Stimulated activated CD4-positive, alpha-beta T cell treated with anti-CD3 and anti-CD28 coated beads, TNF-alpha, amount 100 ng/mL, for 48 hours (primary cell): ENCODE data around the gene CRAMP1.
A peak's percentile ranks its signal among the peaks of the same experiment; 100 is the strongest.

Source experiments
- DNase-seq, 3 donors: peaks; one replicate each; pipeline ENCODE4 v3.0.0-alpha.2; 2020; ENCODE audit warnings: low read depth in 3 of 3

CRAMP1 gene

DNA sequence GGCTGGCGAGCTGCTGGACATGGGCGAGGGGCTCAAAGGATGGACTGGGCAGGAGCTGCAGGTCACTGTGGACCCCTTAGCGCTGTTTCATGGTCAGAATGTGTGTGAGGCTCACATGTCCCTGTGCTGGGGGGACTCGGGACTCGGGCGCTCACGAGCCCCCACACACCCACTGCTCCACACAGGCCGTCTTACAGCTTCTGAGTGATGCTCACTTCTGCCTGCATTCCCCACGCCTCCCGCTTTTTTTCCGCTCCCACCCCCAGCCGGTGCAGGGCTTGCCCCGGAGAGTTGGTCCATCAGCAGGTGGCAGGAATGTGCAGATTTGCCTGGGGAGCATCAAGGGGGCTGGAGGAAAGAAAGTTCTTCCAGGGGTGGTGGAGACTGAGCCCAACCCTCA, 45.7 kb downstream of the CRAMP1 start:
- DNase-seq = no peak

DNA sequence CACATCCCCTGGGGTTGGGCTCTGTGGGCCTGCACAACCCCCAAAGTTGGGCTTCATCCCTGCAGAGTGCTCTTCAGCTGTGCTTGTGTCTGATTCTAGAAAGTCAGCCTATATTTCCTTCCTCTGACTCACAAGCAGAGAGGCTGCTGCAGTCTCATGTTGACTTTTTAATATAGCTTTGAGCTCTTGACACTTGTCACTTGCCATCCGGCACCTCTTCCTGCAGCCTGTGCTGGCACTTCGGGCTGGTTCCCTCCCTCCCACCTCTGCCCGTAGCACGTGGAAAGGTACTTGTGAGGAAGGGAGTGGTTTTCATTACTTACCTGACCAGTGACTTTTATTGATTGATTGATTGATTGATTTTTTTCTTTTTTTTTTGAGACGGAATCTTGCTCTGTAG, 46.9 kb downstream of the CRAMP1 start:
- no peak for DNase-seq

DNA sequence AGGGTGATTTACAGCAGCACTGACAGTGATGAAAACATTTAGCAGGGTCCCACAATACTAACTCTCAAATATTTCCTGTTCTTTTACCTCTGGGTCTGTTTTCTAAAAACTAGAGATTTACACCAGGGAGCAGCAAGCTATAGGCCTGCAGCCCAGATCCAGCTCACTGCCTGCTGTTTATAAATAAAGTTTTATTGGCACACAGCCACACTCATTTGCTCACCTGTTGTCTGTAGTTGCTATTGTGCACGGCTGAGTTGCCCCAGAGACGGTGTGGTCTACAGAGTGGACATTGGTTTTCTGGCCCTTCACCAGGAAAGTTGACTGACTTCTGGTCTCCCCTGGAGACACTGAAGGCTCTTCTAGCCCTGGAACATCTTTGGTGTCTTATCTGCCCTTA, 49.7 kb downstream of the CRAMP1 start:
- no peak for DNase-seq

DNA sequence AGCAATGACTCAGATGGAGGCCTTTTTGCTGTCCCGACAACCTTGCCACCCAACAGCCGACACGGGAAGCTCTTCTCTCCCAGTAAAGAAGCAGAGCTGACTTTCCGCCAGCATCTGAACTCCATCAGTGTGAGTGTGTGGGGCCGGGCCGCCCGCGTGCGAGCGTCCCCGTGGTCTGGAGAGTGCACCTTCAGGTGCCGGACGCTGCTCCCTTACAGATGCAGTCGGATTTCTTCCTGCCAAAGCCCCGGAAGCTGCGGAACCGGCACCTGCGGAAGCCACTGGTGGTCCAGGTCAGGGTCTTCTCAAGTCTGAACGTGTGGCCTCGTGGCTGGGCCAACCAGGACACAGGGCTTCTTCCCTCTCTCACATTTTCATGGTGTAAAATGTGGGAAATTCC, 50.4 kb downstream of the CRAMP1 start:
- no peak for DNase-seq

DNA sequence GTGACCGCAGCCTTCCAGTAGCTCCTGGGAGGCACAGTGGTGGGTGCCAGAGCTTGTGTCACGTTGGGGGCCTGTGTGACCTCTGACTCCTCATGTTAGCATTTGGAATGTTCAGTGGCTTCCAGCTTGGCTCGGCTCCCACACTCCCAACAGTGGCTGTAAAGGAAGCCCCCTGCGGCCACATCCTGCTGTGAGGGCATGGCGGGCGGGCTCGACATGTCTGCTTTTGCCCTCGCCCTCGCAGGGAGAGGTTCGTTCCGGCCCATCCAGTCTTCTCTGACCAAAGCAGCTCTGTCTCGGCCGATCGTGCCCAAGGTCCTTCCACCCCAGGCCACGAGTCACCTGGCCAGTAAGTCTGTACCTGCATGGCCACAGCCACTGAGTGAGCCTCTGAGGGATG, 53.7 kb downstream of the CRAMP1 start:
- DNase-seq = no peak

DNA sequence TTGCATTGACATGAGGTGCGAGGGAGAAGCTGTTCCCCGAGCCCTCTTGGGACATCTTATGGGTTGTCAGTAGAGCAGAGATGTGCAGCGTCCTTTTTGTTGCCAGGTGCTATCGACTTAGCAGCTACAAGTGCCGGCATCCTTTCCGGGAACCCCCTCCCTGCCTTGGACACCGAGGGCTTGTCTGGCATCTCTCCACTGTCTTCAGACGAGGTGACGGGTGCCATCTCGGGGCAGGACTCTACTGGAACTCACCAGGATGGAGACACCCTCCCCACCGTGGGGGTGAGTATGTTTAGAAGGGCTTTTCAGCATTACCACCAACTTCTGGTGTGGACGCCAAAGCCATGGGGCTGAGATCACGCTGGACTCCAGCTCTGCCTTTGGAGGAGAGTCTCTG, 54.2 kb downstream of the CRAMP1 start:
- DNase-seq = no peak

DNA sequence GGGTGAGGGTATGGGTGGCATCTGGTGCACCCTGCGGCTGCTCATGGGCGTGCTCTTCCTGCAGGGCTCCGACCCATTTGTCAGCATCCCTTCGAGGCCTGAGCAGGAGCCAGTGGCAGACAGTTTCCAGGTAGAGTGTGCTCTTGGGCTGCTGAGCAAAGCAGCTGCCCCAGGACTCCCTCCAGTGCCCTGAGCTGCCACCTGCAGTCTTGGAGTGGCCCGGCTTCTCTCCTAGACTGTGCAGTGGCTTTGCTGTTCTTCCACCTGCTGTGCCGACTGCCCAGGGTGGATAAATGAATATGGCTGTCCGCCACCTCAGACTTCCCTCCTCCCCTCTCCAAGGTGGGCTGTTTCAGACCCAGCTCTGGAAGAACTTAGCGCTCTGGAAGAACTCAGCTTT, 55.1 kb downstream of the CRAMP1 start:
- DNase-seq = no peak

DNA sequence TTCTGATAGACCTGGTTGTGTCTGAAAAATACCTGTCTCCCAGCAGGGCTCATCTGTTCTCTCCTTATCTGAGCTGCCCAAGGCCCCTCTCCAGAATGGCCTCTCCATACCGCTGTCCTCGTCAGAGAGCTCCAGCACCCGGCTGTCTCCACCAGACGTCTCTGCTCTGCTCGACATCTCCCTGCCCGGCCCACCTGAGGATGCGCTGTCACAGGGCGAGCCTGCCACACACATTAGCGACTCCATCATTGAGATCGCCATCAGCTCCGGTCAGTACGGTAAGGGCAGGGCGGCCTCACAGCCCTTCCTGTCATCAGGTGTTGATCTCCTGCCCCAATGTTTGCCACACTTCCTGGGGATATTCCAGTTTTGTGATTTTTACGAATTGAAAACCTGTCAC, 55.8 kb downstream of the CRAMP1 start:
- DNase-seq = no peak

DNA sequence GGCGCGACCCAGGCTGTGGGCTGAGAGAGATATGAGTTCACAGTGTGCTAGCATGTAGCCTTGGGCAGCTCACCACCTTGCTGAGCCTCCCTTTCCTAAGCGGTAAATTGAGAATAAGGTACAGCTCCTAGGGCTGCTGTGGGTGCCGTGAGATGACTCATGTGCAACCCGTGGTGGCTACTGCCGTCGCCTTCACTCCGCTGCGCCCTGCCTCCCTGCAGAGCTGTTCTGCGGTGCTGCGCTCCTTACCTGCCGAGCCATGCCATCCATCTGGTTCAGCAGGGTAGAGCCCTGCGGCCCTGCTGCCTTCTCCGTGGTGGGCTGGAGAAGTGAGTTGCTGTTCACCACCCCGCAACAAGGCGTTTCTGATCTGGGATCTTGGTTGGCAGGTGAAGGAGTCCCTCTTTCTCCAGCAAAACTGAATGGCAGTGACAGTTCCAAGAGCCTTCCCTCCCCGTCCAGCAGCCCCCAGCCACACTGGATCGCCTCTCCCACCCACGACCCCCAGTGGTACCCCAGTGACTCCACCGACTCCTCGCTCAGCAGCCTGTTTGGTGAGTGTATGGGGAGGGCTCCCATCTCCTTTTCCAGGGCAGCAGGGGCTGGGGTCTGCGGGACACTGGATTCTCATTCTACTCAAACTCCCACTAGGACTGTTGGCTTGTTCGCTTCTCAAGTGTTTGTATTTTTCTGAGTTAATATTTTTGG, 56.6 kb downstream of the CRAMP1 start:
- DNase-seq = no peak

DNA sequence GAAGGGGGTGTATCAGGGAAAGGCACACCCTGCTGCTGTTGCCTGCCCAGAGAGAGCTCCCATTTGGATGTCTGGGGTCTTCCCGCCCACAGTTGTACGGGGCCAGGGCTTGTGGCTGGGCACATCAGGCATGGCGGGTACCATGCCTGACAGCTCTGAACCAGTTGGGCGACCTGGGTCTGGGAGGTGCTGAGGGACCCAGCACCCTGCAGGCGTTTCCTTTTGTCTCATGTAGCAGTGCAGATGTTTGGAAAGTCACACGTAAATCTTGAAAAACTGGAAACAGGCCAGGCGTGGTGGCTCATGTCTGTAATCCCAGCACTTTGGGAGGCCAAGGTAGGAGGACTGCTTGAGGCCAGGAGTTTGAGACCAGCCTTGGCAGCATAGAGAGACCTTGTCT, 57.5 kb downstream of the CRAMP1 start:
- DNase-seq = no peak

DNA sequence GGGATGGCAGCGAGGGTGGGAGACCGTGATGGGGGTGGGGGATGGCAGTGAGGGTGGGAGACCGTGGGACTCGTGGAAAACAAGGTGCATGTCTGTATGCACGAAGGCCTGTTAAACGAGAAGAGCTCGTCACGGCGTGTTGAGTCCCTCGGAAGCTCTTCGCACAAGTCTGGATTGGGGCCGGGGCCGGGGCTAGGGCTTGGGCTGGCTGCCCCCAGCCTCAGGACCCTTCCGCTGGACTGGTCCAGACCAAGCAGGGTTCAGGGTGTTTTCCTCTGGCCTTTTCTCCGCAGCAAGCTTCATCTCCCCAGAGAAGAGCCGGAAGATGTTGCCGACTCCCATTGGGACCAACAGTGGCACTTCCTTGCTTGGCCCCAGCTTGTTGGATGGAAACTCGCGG, 58.2 kb downstream of the CRAMP1 start:
- no peak for DNase-seq

DNA sequence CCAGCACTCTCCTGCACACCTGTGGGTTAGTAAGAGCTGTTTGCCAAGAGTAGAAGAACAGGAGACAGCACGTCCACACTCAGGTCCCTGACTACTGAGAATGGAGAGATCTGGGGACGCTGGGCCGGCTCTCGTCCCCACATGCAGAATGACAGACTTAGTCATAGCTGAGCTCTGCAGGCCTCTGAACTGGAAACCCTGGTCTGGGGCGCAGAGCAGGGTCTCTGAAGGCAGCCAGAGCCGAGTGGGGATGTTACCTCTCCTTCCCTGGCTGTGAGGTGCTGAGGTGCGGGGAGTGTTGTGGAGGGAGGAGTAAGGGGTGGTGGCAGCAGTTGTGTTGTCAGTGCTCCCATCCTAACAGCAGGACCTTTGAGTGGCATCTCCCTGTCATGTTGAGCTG, 58.7 kb downstream of the CRAMP1 start:
- DNase-seq = no peak

DNA sequence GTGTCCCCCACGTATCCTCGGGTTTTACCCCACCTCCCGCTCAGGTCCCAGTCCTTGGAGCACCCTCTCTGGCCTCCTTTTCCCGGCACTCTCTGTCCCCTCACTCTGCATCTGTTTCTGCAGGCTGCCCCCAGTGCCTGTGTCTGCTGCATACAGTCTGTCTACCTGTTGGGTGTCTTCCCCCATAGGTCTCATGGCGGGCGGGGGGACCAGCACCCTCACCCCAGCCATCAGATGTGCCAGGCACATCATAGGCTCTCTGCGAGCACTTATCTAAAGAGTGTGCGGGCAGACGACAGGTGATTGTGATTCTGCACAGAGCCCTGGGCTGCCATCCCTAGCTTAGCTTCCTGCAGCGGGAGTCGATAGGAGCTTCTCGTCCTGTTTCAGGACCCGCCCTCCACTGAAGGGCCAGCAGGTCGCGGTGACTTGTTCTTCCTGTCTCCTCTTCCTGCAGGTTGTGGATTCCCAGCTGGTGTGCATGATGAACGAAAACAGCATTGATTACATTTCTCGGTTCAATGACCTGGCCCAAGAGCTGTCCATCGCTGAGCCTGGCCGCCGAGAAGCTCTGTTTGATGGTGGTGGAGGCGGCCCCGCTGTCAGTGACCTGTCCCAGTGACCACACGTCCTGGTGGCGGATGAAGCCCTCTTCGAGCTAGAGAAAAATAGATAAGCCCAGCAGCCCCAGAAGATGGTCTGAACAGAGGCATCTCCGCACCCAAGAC, 61.4 kb downstream of the CRAMP1 start:
- no peak for DNase-seq

DNA sequence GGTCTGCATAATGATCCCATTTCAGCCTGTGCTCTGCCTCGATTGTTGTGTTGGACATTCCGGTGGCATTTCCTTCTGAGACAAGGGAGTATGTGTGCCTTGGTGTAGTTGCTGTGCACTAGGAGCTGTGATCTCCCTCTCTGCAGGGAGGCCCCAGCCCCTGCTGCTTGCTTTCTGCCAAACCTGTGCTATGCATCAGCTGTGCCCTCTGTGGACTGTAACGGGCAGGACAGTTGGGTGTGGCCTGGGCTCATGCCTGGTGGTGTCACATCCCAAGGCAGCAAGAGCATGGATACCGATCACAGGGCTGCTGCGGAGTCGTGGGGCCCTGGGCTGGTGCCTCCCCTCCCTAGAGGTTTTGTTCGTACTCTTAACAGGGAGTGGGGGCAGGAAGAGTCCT, 62.1 kb downstream of the CRAMP1 start:
- no peak for DNase-seq

DNA sequence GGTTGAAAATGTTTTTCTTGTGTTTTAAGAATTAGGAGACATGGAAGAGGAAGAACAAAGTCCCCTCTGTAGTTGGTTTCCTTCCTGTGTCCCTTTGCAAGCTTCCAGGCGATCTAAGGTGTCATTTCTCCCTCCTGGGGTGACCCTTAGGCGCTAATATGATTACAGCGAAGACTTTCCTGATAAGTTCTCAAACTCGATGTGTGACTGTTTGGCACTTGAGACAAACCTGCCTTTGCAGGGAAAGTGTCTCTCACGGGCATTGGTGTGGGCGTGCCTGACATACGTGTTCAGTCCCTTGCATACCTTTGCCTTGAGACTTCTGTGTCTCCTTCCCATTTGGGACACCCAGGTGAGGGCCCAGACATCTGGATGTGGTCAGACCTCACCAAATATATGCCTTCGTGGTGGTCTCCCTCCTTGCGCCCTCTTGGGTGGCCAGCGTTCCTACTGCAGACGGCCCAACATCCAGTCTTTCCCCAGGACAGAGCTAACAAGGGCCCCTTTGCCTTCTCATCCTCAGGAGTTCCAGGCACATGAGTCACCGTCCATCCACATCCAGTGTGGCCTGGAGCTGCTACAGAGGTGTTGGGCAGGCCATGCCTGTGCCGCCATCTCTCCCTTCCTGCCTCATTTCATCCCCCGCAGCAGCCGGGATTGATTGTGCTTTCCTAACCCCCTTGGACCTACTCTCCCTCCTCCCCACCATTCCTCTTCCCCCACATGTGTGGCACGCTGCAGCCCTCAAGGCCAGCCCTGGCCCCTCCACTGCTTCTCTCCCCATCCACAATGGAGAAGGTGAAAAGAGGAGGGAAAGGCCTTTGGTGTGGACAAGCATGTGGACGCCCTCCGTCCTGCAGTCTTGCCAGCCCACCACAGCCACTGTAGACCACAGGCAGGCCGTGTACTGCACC, 62.8 kb downstream of the CRAMP1 start:
- no peak for DNase-seq

DNA sequence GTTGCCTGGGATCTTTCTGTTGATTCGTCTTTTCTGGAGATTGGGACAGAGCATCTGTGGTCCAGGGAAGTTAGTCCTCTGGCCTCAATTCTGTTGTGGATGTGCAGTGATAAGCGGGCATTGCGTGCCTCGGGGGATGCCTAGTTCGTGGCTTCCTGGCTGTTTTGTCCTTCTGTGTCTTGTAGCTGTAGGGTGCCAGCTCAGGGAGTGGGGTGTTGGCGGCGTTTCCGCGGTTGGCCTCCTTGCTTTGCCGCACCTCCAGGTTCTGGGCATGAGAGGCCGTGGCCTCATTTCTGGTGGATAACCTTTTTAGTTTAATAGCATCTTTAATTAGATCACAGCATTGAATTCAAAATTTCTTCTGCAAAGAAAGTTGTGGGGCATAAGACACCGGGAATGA, 64.5 kb downstream of the CRAMP1 start:
- DNase-seq = no peak

DNA sequence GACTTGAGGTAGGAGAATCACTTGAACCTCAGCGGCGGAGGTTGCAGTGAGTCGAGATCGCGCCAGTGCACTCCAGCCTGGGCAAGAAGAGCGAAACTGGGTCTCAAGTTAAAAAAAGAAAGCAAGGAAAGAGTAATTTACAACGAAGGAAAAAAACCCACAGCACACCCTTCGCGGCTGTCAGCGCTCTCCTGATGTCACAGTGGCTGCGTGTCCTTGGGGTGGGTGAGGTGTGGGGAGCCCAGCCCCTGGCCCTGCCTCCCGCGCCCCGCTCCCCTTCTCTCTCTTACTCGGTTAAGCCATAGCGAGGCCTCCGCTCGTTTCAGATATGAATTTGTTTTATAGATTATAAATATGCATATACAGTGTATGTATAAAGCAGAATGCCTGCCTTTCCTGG, 65.2 kb downstream of the CRAMP1 start:
- DNase-seq = no peak

DNA sequence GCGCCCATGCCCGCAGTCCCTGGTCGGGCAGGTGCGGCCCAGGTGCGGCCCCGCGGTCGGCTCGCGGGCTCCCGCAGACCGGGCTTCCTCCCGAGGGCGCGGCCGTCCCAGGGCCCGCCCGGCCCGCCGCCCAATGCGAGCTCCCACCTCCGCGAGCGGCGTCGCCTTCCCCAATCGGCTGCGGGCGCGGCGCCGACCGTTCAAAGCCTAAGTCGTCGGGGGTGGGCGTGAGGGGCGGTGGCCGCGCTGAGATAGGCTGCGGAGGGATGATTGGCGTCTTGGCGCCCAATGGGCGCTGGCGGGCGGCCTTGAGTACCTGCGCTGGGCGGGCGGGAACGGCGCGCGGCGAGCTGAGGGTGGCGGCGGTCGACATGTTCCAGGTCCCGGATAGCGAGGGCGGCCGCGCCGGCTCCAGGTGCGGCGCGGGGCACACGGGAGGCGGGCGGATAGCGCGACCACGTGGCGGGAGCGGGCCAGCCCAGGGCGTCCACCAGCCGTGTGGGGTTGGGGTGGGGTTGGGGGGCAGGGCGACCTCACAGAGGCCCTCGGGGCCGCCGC, 65.9 kb downstream of the CRAMP1 start, which contains the start of gene JPT2:
TSS of gene JPT2 (plus strand) at position 338 of the 558 bp plus-strand sequence. CDS start at position 372, 34 bp downstream.
- peak; percentile 91 to 94 (median 93) for DNase-seq

DNA sequence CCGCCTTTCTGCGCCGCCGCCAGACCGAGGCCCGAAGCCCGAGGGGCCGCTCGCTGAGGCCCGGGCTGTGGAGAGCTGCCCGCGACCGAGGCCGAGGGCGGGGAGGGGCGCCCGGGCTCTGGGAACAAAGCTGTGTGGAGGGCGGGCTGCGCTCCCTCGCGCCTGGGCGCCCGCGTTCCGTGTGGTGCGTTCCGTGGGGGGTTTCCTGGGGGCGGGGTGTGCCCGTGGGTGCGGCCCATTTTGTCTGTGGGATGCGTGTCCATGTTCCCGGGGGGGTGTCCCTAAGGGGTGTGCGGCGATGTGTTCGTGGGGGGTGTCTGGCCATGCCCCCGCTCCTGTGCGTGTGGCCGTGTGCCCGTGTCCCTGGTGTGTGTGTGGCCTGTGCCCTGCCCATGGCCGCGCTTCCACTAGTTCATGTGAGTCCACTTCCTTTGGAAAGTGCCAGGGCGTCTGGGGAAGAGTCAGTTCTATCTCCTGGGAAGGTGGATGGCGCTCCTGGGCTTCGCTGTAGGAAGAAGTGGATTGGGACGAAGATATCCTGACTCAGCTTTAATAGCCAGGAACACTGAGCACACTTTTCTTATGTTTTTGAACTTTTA, 66.4 kb downstream of the CRAMP1 start:
- peak in 2 of 3 donors; percentile 3 to 38 for DNase-seq

DNA sequence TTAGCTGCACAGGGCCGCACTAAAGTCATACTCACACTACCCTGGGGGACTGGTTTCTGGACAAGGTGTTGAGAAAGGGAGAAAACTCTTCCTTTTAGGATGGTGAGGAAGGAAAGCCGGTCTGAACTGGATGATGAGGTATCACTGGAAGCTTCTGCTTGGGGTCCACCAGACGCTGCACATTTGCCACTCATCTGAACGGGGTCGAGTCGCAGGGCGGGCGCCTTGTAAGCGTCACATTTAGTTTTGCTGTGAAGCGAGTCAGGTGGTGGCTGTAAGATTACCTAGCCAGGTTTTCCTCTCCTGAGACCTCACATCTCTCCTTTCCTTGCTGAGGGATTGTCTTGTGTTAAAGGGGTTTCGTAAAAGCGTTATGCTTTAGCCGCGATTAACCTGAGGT, 68.2 kb downstream of the CRAMP1 start:
- DNase-seq = no peak

DNA sequence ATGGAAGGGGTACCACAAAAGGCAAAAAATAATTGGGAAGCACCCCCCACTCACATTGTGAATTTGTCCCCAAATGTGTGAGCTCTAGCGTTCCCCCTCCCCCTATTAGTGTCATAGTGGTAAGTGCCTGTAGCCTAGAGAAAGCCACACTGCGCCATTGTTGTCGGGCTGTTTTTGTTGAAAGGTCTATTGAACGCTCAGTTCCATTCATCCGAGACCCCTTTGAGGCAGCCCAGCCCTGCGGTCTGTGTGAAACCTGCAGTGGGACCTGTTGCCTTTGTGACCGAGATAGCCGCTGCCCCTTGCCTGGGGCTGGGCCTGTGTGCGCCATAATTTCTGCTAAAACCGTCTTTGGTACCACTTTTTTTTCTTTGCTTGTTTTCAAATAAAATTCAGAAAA, 68.9 kb downstream of the CRAMP1 start:
- no peak for DNase-seq
